ENCODE measurements around the gene TMEM51. TPM values are rescaled to one million over a fixed set of nuclear protein-coding genes. Genes with fewer than 3 reads are reported as not detected.

TMEM51 gene
- total RNA-seq, 1 donor from 2014 or later: 4.4 TPM

DNA sequence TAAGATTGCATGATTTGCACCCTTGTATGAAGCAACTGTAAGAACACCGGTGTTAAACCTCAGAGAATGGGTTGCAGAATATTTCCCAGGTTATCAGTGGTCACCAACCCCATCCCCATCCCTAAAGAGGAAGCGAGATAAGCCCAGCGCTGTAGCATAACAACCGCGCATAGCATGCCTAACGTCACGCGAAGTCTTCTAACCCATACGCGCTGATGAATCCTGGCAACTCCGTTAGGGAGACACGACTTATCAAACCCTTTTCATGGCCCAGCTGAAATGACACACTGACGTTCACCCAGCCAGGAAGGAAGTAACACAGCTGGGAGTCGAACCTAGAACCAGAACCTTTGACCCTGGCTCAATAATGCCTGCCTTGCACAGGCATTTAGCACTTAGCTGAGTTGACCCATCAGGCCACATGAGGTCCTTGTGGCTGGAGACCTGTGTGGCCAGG lies 24.2 kb downstream of the TMEM51 start:
- no peak for DNase-seq

DNA sequence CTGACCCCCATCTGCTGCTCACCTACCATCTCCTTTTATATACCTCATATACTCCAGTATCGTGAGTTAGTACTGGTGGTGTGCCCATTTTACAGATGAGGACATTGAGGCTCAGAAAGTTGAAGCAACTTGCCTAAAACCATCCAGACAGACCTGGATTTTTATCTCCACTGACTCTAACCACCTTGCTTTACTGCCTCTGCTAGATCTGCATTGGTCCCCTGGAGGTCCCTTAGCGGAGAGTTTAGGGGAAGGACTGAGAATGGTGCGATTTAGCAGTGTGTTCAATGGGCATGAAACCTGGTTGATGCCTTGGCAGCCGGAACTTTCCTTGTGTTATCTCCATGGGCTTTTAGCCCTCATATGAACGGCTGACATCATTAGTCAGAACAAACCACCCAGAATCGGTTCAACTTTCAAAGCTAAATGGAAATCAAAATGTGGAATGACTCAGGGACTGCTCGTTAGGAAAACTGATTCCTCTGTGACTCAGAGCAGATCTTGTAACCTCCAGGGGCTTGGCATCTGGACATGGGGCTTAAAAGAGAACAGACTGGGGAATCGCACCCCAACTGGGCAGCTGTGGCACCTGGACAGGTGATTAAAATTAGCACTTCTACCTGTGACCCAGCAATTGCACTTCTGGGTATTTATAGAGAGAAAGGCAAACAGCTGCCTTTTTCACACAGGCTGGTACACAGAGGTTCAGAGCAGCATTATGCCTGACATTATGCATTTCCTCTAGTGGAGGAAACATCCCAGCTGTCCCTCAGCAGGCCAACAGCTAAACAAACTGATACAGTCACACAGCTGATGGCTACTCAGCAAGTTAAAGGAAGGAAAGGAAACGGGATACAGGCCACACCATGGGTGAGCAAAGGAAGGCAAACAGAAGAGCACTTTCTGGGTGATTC lies 25.3 kb downstream of the TMEM51 start:
- peak; percentile 88 for DNase-seq

DNA sequence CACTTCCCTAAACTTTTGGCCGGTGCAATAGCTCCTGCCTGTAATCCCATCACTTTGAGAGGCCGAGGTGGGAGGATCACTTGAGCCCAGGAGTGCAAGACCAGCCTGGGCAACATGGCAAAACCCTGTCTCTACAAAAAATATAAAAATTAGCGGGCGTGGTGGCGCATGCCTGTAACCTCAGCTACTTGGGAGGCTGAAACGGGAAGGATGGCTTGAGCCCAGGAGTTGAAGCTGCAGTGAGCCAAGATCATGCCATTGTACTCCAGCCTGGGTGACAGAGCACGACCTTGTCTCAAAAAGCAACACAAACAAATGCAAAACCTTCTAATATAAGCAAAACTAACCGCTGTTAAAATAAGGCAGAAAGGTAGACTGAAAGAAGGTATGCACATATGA lies 25.9 kb downstream of the TMEM51 start:
- DNase-seq: no peak

DNA sequence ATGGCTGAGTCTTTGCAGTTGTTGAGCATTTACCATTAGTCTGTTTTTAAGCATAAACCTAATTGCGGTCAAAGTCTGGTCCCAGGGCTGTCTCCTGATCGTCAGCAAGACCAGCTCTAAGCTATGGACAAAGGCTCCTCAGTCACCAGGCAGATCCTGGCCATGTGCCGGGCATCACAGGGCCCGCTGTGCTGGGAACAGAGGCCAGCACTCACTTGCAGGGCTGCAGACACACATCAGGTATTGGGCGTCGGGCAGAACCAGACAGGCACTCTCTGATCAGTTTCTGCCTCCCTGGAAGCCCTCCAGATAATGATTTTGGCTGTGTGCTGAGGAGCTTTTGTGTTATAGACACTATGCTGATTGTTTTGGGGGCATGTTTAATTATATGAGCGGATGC lies 26.6 kb downstream of the TMEM51 start:
- no peak for DNase-seq

DNA sequence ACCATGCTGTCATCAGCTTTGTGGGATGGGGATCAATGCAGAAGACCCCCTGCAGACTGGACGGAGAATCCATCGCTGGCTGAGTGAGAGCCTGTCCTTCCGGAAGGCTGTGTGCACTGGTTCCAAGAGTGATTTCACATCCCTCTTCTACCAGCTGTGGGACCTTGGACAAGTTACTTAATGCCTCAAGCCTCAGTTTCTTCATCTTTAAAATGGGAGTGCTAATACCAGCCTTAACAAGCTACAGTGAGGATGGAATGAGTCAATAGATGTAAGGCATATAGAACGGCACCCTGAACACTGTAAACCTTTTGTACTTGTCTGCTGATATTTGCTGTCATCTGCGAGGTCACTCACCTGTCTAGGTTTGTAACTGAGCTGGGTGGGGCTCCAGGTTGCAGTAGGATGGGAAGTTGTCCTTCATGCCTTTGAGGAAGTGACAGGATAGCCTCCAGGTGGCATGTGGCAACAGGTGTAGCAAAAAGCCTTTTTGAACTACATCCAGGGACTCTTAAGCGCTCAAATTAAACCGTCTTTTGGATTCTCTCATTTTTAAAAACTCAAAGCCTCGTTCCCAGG lies 27.5 kb downstream of the TMEM51 start:
- no peak for DNase-seq

DNA sequence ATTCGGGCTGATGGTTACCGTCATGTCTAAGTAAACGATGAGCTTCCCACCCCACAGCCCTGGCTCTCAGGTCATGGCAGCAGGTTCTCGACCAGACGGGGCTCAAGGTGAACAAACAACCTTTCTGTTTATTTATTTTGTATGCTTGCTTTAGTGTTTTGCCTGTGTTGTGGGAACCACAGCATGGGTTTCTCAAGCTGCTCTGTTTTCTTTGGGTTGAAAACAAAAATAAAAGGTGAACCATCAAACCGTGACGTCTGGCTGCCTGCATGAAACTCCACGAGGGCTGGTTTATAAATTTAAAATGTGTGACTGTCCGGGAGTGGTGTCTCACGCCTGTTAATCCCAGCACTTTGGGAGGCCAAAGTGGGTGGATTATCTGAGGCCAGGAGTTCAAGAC lies 28.0 kb downstream of the TMEM51 start:
- no peak for DNase-seq

DNA sequence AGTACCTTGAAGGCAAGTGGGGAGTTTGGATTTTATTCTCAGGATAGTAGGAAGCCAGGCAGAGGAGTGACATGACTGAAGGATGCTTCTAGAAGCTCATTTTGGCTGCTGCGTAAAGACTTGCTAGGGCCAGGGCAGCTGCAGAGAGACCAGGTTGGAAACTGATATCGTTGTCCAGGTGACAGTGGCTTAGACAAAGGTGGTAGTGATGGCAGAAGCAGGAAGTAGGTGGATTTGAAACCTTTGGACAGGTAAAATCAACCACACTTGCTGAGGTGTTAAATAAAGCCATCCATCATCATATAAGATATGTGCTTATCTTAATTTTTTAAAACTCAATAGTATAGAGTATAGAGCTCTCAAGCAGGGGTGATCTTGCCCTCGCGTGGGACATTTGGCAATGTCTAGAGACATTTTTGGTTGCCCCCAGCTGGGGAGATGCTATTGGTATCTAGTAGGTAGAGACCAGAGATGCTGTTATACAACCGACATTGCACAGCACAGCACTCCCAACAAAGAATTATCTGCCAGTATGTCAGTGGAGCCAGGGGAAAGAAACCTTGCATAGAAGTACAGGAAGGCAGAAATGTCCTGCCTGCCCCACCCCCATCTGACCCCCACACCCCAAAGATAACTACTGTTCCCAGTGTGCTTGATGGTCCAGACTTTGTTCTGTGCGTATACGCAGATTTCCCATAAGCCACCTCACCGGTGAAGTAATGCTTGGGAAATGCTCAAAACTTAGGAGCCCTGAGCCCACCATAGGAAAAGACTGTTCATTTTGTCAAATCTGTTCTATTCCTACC lies 31.1 kb downstream of the TMEM51 start:
- no peak for DNase-seq

DNA sequence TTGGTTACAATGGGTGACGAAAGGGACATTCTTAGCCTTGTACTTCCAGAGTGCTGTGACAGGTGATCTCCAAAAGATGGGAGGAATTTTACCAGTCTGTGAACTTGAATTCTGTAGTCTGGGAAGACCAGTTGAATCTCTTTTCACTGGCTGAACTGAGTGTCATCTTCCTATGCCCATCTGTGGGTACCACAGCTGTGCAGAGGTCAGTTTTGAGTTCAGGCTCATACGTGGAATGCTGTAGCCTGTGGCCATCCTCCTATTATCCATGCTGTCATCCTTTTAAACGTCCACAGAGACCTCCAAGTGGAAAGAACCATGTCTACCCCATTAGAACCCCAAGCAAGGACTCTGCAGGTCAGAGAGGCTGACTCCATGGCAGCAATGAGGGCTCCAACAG lies 32.1 kb downstream of the TMEM51 start:
- no peak for DNase-seq

DNA sequence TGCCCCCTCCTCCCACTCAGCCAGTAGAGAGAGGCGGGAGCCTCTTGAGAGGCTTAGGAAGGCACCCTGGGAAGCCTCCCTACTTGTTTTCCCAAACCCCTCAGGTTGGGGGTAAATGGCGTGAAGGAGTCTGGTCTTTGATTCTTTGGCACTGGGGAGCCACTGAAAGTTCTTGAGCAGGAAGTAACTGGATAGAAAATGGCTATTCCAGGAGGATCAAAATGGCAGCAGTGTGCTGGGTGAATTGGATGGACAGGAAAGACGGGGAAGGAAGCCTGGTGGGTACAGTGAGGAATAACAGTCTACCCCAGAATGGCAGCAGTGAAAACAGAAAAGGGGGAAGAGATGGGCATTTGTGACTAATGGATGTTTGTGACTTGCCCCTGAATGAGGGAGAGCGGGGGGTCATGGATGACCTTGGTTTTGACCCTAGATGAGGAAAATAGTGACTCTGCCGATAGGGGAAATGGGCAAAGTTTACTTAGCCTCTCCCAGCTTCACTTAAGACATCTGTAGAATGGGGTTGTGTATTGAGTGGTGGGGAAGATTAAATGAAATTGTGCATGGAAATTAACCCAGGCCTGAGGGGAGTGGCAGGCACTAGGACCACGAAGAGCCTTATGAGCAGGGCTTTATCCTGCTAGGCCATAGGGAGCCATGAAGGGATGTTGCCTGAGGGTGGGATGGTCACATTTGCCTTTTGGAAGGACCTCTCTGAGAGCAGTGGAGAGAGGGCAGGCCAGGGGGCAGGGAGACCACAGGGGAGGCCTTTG lies 32.7 kb downstream of the TMEM51 start:
- no peak for DNase-seq

DNA sequence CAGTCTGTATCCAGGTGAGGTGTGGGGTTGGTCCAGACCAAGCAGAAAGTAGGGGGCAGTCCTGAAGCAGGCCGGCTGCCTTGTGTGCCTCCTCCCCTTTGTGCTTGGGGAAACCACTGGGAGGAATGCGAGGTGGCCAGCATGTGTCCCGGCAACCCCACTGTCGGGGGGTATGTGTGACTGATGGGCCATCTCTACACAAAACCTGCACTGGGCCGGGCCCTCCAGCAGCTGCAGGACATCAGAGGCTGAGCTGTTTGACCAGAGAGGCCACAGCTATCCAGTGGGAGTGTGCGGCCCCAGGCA lies 33.3 kb downstream of the TMEM51 start:
- no peak for DNase-seq

DNA sequence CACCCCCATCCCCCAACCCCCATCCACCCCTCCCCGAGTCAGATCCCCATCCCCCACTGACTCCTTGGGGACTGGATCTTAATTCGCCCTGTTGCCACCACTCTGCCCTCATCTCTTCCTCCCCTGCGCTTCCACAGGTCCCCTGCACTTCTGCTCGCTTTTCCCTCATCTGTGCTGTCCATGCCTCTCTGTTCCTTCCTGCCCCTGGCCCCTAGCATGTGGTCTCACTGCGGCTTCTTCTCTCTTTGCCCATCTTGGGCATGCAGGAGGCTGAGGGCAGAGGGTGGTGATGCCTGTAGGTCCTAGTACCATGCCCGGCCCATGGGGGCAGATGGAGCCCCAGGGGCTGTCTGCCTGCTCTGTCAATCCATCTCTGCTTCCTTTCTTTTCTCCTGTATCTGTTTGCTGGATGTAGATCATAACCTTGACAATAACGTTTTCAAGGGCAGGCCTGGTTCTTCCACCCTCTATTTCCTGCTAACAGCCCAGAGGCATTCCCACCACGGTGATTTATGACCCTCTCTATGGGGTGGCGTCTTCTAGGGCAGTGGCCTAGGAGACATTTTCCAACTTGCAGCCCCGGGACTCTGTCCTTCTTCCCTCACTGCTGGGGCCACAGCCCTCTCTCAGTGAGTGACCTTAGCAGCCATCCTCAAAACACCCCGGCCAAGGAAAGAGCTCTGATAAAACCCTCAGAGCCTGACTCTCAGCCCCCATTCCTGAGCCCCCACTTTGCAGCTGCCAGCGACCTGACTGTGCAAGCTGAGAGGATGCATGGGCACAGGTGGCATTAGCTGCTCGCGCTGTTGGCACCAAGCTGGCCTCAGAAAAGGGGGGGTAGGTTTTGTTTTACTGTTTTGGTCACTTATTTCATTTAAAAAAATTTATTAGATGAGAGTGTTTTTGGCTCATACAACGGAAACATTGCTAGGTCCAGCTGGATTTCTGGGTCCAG lies 33.9 kb downstream of the TMEM51 start:
- DNase-seq: peak; percentile 76

DNA sequence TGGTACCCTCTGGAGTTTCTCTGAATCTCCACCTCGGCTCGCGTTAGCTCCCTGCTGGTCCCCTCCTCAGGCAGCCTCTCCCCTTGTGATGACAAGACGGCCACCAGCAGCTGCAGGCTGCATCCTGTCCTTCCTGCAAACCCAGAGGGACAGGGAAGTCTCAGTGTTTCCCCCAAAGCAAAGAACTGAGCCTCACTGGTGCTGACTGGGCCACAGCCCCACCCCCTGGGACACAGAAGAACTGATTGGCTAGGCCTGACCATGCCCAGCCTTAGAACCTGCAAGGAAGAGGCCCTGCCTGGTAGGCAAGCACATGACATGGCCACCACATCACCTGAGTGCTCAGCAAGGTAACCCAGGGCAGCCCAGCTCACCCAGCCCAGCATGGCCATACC lies 34.6 kb downstream of the TMEM51 start:
- DNase-seq: peak; percentile 78

DNA sequence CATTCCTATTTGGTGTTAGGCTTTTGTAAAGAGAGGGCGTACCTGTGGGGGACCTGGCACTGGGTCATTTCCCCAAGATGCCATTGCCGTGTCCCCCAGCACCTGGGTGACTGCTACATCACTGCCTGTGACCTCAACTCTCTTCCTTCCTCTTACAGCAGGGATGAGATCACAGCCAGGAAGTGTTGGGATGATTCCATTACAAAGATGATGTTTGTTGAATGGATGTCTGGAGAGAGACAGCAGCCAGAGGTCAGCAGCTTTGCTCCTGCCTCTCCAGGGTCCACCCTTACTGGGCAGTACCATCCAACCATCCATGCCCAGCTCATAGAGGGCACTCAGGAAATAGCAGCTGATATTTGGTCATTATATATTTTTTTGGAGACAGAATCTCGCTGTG lies 35.1 kb downstream of the TMEM51 start:
- no peak for DNase-seq

DNA sequence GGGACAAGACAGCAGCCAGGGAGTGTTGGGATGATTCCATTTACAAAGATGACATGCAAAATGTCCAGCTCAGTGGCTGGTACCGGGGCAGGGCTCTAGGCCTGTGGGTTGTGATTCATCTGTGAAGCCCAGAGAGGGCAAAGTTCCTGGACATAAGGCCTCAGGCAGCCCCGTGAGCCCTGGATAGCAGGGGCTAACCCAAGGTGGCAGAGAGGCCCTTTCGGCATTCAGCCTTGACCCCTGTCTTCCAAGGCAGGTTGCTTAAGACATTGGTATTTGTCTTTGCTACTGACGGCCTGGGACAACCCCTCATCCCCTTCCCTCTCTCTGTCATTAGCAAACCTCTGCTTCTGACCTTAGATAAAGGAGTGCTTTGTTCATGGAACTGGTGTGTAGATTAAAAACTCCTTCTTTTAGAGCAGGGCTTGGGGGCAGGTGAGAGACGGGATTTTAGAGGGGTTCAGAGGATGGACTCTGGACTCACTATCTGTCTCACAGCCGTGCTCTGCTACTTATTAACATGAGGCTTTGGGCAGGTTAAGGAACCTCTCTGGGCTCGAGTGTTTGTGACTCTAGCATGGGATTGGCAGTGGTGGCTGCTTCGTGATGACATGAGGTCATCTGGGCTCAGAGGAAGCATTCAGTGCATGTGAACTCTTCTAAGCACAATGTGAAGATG lies 36.3 kb downstream of the TMEM51 start:
- DNase-seq: no peak

DNA sequence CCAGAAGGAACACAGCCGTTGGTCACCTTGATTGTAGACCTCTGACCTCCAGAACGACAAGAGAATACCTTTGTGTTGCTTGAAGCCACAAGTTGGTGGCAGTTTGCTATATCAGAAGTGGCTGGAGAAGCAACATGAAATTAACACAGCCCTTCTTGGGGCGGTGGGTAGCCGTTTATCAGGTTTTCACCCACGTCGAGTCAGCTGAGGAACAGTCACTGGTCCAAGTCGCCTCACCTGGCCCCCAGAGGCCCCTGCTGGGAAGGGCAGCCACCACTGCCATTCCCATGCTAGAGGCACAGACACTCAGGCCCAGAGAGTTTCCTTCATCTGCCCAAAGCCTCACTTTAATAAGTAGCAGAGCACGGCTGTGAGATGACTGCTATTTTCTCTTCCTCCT lies 37.7 kb downstream of the TMEM51 start:
- DNase-seq: no peak

DNA sequence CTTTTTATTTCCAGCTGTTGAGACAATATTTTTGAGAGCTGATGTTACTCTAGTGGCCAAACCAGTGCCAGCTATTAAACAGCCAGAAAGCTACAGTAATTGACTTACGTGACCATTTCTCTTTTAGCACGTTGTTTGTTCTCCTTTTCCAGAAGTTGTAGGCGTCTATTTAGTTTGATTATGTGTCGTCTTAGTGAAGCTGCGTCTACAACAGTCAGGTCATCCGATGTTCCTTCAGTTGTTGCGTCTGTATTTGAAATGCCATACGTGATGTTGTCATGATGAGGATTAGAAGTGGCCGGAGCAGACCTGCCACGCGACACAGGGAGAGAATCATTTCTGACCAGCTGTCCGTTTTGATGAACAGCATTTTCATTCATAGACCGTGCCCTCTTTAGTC lies 38.2 kb downstream of the TMEM51 start:
- peak; percentile 33 for DNase-seq

DNA sequence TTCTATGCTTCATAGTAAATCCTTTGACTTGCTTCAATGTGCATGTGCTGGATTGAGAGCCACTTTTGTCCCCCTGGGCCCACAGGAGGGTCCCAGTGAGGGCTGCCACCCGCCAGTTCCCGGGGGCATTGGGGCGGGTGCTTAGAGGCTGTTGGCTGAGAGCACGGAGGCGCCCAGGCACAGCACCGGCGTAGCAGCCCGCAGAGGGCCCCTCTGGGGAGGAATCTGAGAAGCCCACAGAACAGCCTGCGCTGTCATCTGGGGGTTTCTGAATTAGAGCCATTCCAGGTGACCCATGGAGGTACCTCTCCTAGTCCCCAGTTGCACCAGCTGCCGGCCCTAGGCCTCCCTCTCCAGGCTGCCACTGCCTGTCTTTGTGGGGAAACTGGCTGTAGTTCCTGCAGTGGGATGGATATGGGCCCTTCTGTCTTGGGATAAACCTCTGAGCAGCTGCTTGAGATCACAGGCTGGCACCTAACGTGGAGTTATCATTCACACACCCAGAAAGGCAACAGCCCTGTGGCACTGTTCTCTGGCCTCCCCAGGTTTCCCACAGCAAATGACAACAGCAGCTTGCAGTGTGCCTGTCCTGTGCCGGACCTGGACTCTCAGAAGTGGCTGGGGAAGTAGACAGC lies 39.5 kb downstream of the TMEM51 start:
- peak; percentile 48 for DNase-seq

DNA sequence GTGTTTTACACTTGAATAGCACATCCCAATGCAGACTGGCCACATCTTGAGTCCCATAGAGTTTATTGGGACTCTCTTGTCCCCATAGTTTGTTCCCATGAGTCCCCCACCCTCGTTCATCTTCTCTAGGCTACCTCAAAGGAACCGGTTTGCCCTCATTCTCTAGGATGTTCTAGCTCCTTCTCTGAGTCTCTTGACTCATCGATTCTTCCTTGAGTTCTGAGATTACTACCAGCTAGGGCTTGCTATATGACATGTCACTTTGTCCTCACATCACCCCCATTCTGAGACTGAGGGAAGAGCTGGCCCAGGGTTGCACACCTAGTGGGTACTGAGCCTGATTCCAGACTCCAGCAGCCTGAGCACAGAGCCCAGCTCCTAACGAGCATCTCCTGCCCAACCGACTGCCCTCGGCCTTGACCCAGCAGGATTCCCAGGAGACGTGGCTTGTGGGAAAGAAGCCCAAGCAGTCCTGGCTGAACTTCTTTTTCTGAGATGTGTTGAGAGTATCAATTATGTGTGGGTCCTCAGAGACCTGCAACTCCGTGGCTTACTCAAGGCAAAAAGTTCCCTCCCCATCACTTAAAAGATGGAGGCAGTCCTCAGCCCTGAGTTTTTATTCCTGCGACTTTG lies 42.0 kb downstream of the TMEM51 start:
- no peak for DNase-seq

DNA sequence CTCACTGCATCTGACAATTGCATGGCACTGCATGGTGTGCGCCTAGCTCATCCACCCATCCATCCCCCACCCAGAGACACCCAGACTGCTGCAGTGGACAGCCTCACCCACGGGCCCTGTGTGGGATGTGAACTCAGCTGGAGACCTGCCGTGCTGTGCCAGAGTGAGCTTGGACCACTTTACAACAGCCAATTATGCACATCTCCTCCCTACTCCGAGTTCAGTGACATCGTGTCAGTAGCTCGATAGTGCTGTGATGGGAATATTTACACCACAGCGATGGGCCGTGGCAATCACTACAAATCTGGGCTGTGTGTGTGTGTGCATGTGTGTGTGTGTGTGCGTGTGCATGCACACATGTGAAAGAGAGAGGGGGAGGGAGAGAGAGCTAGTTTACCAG lies 42.5 kb downstream of the TMEM51 start:
- no peak for DNase-seq
